HG03139 (cell line): ENCODE results near the gene CREB5.
A peak's percentile ranks its signal among the peaks of the same experiment; 100 is the strongest.
"Not testable (repeated sequence)": the region's sequence is repeated elsewhere in the genome, so short reads cannot be mapped to it uniquely, and the experiment has no call there.

Experiments
- ATAC-seq: cut with Tn5 transposase; IDR thresholded peaks from one replicate; pipeline ENCODE4 v1.9.1; 2021; ENCODE audit not compliant: unreplicated experiment

CREB5 gene

GRCh38 chr7:28798274-28798673, 386.0 kb downstream of the CREB5 start:
- no peak for ATAC-seq

GRCh38 chr7:28799619-28800018, 387.3 kb downstream of the CREB5 start:
- no peak for ATAC-seq

GRCh38 chr7:28800150-28800549, 387.8 kb downstream of the CREB5 start:
- ATAC-seq, result no peak

- no peak for ATAC-seq
Measured at GRCh38 chr7:28802450-28802849, 390.1 kb downstream of the CREB5 start.

- ATAC-seq, result no peak
Measured at GRCh38 chr7:28804157-28804556, 391.8 kb downstream of the CREB5 start.

- no peak for ATAC-seq
Measured at GRCh38 chr7:28804990-28805389, 392.7 kb downstream of the CREB5 start.

- ATAC-seq, result no peak
Measured at GRCh38 chr7:28806841-28807240, 394.5 kb downstream of the CREB5 start.

GRCh38 chr7:28807396-28807994, 395.2 kb downstream of the CREB5 start:
- no peak for ATAC-seq

GRCh38 chr7:28808796-28809533, 396.6 kb downstream of the CREB5 start:
- ATAC-seq, result no peak

GRCh38 chr7:28811008-28811407, 398.7 kb downstream of the CREB5 start:
- ATAC-seq, result no peak

- no peak for ATAC-seq
Measured at GRCh38 chr7:28811701-28812430, 399.5 kb downstream of the CREB5 start.

- no peak for ATAC-seq
Measured at GRCh38 chr7:28812616-28813015, 400.3 kb downstream of the CREB5 start.

- ATAC-seq, result no peak
Measured at GRCh38 chr7:28813243-28813962, 401.1 kb downstream of the CREB5 start.

- peak; percentile 38 for ATAC-seq
Measured at GRCh38 chr7:28815369-28815927, 403.1 kb downstream of the CREB5 start.

GRCh38 chr7:28815928-28816373, 403.6 kb downstream of the CREB5 start:
- ATAC-seq, result peak; percentile 59

GRCh38 chr7:28818996-28819395, 406.7 kb downstream of the CREB5 start:
- no peak for ATAC-seq

GRCh38 chr7:28823582-28823981, 411.3 kb downstream of the CREB5 start:
- no peak for ATAC-seq

- not testable (repeated sequence) for ATAC-seq
Measured at GRCh38 chr7:28825817-28826448, 413.6 kb downstream of the CREB5 start.

- no peak for ATAC-seq
Measured at GRCh38 chr7:28830846-28831245, 418.5 kb downstream of the CREB5 start.

- ATAC-seq, result no peak
Measured at GRCh38 chr7:28832669-28833068, 420.4 kb downstream of the CREB5 start.

- ATAC-seq, result no peak
Measured at GRCh38 chr7:28835800-28836199, 423.5 kb downstream of the CREB5 start.
